Activated B cell treated with CpG ODN at 0.5 μM for 24 hours (primary cell): ENCODE results near the gene SLC15A2. TPM values are rescaled to one million over a fixed set of nuclear protein-coding genes. Genes with fewer than 3 reads are reported as not detected.

Source experiments
- ATAC-seq: fragments of 200-7000 bp; cut with Tn5 transposase; one replicate; pipeline ENCODE4 v1.10.0; 2021; ENCODE audit warnings: low read depth, mild to moderate bottlenecking, moderate library complexity
- CTCF ChIA-PET: fragments of 350-600 bp; sonication (Branson Sonifier 250); formaldehyde crosslinking; loops from one replicate; lab custom pipeline; 2021; ENCODE audit warnings: antibody characterized with exemption; lab: Charles Lee
- POLR2A ChIA-PET: fragments of 350-600 bp; sonication (Branson Sonifier 250); formaldehyde crosslinking; loops from one replicate; lab custom pipeline; 2021; ENCODE audit warnings: antibody characterized with exemption; lab: Charles Lee
- DNase-seq: peaks from one replicate; pipeline ENCODE4 v3.0.0; 2022
- H3K27ac Mint-ChIP-seq: one replicate; pipeline ENCODE4 v1.8.0; 2020; ENCODE audit warnings: mixed read lengths
- H3K27me3 Mint-ChIP-seq: one replicate; pipeline ENCODE4 v1.8.0; 2021; ENCODE audit warnings: mixed read lengths
- H3K36me3 Mint-ChIP-seq: one replicate; pipeline ENCODE4 v1.8.0; 2021; ENCODE audit warnings: low read depth, mixed read lengths
- H3K4me1 Mint-ChIP-seq: one replicate; pipeline ENCODE4 v1.8.0; 2021; ENCODE audit warnings: mixed read lengths
- H3K4me3 Mint-ChIP-seq: one replicate; pipeline ENCODE4 v1.8.0; 2020; ENCODE audit warnings: mild to moderate bottlenecking, mixed read lengths
- H3K9me3 Mint-ChIP-seq: one replicate; pipeline ENCODE4 v1.8.0; 2020; ENCODE audit warnings: mixed read lengths
- intact Hi-C: fragments of 100-400 bp; cut with micrococcal nuclease; formaldehyde crosslinking; loops from one replicate; pipeline ENCODE4 v1.15.1; 2024
- total RNA-seq: library from RNA; stranded (reverse); gene quantifications from 2 replicates; pipeline ENCODE4 v1.2.3, GENCODE V29; 2022
- TF ChIP-seq, protein P1 (sequence below): fragments of 200-600 bp; IDR thresholded peaks from one replicate; pipeline ENCODE4 v1.8.0; 2022; ENCODE audit warnings: antibody characterized with exemption, mild to moderate bottlenecking

SLC15A2 gene
- total RNA-seq, 1 donor from 2014 or later = 16.0 TPM

DNA sequence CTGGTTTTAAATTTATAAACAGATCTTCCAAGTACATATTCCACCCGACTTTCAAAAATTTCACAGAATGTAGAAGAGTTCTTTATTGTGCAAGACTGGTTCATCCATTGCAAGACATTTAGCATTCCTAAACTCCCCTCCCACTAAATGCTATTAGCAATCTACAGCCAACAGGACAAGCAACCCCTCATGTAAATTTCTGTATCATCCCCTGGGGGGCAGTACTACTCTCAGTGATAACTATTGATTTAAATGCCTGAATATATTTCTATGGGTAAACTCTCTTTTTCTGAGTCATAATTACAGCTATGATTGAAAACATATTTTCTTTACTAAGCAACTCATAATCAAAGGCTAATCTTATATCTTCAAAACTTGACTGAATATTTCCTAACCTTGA, 10.7 kb upstream of the SLC15A2 start:
- peaks cover 12% of the 10 kb centered on the region for H3K4me1 Mint-ChIP-seq
- peak; percentile 42 for ATAC-seq
- no peaks in the 10 kb centered on the region for H3K27me3 Mint-ChIP-seq
- CTCF ChIA-PET = interaction anchor here (0.7 to 1.4 kb wide), 9 partner anchors 9 to 416 kb away, joined by 3 to 13 read pairs (median 3); no protein-coding TSS in a partner anchor
- DNase-seq = no peak
- intact Hi-C loops = loop anchor here (1.0 to 5.0 kb wide), 4 partner anchors 114 to 375 kb away; no protein-coding TSS in a partner anchor
- TF ChIP-seq, protein P1, sequence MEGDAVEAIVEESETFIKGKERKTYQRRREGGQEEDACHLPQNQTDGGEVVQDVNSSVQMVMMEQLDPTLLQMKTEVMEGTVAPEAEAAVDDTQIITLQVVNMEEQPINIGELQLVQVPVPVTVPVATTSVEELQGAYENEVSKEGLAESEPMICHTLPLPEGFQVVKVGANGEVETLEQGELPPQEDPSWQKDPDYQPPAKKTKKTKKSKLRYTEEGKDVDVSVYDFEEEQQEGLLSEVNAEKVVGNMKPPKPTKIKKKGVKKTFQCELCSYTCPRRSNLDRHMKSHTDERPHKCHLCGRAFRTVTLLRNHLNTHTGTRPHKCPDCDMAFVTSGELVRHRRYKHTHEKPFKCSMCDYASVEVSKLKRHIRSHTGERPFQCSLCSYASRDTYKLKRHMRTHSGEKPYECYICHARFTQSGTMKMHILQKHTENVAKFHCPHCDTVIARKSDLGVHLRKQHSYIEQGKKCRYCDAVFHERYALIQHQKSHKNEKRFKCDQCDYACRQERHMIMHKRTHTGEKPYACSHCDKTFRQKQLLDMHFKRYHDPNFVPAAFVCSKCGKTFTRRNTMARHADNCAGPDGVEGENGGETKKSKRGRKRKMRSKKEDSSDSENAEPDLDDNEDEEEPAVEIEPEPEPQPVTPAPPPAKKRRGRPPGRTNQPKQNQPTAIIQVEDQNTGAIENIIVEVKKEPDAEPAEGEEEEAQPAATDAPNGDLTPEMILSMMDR = no peak
- H3K9me3 Mint-ChIP-seq = no peaks in the 10 kb centered on the region
- no peak overlapping the region for H3K4me3 Mint-ChIP-seq
- H3K36me3 Mint-ChIP-seq = peaks cover 43% of the 10 kb centered on the region
- POLR2A ChIA-PET = interaction anchor here (0.6 kb wide), 1 partner anchor 223 kb away, joined by 3 read pairs; the partner anchor contains the start of gene HCLS1
- no peak overlapping the region for H3K27ac Mint-ChIP-seq

DNA sequence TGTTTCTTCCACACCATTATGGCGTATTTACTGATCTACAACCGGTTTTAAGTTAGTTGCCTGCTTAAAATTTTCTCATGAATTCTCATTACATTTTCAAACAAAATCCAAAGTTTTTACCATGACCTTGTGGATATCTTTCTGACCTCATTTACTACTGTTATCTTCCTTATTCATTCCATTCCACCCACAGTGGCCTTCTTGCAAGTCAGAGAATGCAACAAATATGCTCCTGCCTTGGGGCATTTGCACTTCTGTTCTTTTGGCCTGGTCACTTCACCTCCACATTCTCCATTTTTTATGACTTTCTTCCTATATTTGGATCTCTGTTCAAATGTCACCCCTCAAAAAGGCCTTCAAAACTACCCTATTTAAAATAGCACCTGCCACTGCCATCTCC, 8.8 kb upstream of the SLC15A2 start:
- TF ChIP-seq, protein P1 = no peak

DNA sequence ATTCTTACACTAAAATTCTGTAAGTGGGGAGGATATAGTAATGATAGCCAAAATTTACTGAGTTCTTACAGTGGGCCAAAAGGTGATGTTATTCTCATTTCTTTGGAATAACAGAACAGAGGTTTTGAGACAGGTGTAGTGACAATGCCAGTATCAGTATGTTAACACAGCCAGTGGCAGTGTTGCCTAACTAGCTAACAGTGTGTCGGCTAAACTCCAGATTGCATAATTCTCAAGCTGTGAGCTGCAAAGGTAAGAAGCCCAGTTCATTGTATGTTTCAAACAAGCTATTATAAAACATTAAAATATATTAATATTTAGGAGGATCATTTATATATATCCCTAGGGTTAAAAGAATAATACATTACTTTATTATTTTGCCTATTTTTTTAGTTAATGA, 920 bp downstream of the SLC15A2 start:
- peaks cover 54% of the 10 kb centered on the region for H3K36me3 Mint-ChIP-seq

More for the DNA sequence above, 8.8 kb upstream of the SLC15A2 start:
- Mint-ChIP-seq H3K9me3 (no peaks in the 10 kb centered on the region), H3K36me3 (peaks cover 34% of the 10 kb centered on the region), H3K4me1 (peaks cover 2% of the 10 kb centered on the region), H3K27me3 (no peaks in the 10 kb centered on the region), H3K4me3 (no peak overlapping the region), H3K27ac (no peak overlapping the region)
- CTCF ChIA-PET = no interaction called here
- intact Hi-C loops = no loop called here
- DNase-seq = no peak
- POLR2A ChIA-PET = no interaction called here
- no peak for ATAC-seq

DNA sequence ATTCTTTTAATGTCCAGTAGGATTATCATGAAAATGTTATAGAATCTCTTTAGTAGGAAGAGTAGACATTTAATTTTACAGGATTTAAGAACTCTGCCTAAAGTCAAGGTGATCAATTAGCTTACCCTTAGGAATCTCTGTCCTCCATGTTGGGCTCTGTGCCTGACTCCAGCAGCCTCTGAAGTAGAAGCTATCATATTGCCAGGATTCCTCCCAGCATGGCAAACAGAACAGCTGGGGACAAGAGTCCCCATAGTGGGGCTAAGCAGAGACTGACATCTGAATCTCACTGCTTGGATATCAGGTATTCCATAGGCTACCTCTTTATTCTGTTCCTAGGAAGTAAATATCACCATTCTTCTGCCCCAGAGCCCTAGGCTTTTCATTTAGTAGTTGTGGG, 1.5 kb downstream of the SLC15A2 start:
- POLR2A ChIA-PET = no interaction called here
- DNase-seq = no peak
- peaks cover 57% of the 10 kb centered on the region for H3K36me3 Mint-ChIP-seq
- no peaks in the 10 kb centered on the region for H3K27me3 Mint-ChIP-seq
- no peaks in the 10 kb centered on the region for H3K4me1 Mint-ChIP-seq
- intact Hi-C loops = no loop called here
- H3K27ac Mint-ChIP-seq = no peak overlapping the region
- CTCF ChIA-PET = no interaction called here
- TF ChIP-seq, protein P1 = no peak
- no peak for ATAC-seq
- H3K9me3 Mint-ChIP-seq = no peaks in the 10 kb centered on the region
- H3K4me3 Mint-ChIP-seq = no peak overlapping the region

More for the DNA sequence above, 920 bp downstream of the SLC15A2 start:
- POLR2A ChIA-PET = no interaction called here
- intact Hi-C loops = no loop called here
- no peak overlapping the region for H3K27ac Mint-ChIP-seq
- TF ChIP-seq, protein P1 = no peak
- DNase-seq = no peak
- H3K27me3 Mint-ChIP-seq = no peaks in the 10 kb centered on the region
- CTCF ChIA-PET = no interaction called here
- H3K9me3 Mint-ChIP-seq = no peaks in the 10 kb centered on the region
- H3K4me3 Mint-ChIP-seq = no peak overlapping the region
- no peak for ATAC-seq
- no peaks in the 10 kb centered on the region for H3K4me1 Mint-ChIP-seq

DNA sequence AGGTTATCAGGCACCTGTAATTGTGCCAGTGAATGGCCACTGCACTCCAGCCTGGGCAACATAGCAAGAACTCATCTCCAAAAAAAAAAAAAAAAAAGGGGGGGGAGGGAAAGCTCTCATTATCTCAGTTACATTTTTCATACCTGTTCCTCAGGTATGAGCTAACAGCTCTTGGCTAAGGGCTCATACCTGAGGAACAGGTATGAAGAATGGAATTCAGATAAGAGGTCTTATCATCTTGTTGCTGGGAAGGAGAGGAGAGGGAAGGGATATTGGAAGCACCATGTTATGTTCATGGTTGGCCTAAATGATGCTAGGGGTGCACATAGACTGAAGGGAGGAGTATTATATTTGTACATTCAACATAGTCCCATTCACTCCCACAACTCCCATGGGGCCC, 2.6 kb downstream of the SLC15A2 start:
- CTCF ChIA-PET = no interaction called here
- intact Hi-C loops = no loop called here
- H3K4me3 Mint-ChIP-seq = no peak overlapping the region
- H3K9me3 Mint-ChIP-seq = no peaks in the 10 kb centered on the region
- POLR2A ChIA-PET = no interaction called here
- H3K27me3 Mint-ChIP-seq = no peaks in the 10 kb centered on the region
- ATAC-seq (no peak), DNase-seq (no peak)
- H3K36me3 Mint-ChIP-seq = peaks cover 61% of the 10 kb centered on the region
- TF ChIP-seq, protein P1 = no peak
- no peaks in the 10 kb centered on the region for H3K4me1 Mint-ChIP-seq
- no peak overlapping the region for H3K27ac Mint-ChIP-seq
